Amniotic epithelial cell (primary cell): ENCODE results near the gene TMA16.
"Not testable (repeated sequence)": the region's sequence is repeated elsewhere in the genome, so short reads cannot be mapped to it uniquely, and the experiment has no call there.

Experiments
- DNase-seq: peaks from one replicate; pipeline ENCODE4 v3.0.0-alpha.2; 2010; ENCODE audit warnings: low read depth

The TMA16 gene

DNA sequence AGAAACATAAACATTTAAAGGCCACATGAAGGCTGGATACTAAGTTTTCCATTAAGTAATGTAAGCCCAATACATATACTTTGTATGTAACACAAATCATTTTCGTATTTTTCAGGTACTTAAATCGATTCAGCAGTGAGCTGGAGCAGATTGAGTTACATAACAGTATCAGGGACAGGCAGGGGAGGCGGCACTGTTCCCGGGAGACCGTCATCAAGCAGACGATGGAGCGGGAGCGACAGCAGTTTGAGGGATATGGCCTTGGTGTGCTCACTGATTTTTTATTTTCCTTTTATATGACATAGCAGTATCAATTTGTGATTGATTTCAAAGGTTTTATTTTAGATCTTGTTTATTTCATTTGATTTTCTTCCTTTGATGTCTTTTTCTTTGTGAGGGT, 20.7 kb downstream of the TMA16 start:
- DNase-seq: no peak

DNA sequence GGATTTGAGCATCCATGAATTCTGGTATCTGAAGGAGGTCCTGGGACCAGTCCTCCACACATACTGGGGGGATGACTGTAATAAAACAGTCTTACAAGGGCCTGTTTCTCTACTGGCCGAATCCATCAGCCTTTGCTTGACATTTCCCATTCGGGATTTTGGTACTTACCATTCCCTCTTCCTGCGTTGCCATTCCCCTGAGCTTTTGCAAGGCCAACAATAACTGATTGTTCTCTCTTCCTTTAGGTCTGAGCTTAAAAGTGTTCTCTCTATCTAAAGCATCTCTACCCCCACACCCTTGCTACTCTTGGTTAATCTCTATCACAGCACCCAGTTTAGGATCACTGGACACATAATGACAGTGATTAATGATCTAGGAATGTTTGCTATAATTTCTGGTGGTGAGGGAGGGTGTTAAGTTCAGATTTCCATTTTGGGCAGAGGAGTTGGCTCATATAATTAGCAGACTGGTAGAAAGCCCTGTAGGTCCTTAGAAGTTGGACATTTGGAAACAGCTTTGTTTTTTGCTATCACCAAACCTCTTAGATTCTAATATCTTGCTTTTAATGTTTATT, 29.4 kb downstream of the TMA16 start:
- no peak for DNase-seq

DNA sequence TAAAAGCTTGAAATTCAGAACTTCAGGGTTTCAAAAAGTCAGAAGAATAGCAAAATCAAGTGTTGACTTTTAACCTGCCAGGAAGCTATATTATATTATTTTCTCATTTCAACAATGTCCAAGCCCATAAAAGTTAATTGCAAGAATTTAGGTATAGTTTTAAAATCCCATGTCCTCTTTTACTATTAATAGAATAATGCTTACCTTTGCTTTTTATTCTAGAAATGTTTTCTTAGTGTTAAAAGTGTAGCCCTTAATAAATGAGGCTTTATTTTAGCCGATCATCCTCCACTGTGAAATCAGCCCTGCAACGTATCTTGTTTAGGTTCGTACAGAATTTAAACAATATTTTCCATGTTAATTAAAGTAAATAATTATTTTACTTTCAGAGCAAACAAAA, 31.5 kb downstream of the TMA16 start:
- no peak for DNase-seq

- DNase-seq: no peak
Observed at GRCh38 chr4:163527172-163527571, 32.7 kb downstream of the TMA16 start.

- DNase-seq: no peak
Observed at GRCh38 chr4:163528653-163529052, 34.2 kb downstream of the TMA16 start.

DNA sequence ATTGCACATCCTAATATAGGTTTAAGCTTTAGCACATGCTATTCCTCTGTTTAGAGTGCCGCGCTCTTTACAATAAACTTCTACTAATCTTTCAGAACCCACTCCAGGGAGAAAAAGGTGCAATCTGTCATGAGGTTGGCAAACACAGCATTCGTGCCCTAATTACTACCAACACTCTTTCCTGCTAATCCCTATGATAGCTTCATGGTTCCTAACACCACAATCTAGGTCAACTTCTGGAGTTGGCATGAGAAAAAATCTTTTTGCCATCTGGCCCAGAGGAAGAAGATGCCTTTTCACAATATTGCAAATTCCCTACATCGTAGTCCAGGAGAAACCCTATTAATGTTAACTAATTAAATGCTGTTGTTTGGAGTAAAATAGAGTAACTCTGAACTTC, 39.6 kb downstream of the TMA16 start:
- DNase-seq: no peak

- no peak for DNase-seq
Observed at GRCh38 chr4:163535657-163536056, 41.2 kb downstream of the TMA16 start.

DNA sequence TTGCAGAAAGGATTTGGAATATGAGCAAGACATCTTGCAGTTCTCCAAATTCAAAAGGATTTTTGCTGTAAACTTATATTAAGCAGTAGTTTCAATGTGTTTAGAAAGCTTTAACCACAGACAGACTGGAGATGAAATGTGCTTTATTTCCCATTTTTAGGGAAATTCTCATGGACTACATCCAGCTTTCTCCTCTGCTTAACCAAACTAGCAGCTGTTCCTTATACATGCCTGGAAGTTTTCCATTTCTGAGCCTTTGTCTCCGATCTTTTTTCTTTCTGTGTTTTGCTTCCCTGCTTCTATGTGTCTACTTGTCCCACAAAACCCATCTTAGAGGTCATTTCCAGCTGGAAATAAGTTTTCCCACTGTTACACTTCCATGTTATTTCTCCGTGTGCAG, 41.6 kb downstream of the TMA16 start:
- DNase-seq: no peak

DNA sequence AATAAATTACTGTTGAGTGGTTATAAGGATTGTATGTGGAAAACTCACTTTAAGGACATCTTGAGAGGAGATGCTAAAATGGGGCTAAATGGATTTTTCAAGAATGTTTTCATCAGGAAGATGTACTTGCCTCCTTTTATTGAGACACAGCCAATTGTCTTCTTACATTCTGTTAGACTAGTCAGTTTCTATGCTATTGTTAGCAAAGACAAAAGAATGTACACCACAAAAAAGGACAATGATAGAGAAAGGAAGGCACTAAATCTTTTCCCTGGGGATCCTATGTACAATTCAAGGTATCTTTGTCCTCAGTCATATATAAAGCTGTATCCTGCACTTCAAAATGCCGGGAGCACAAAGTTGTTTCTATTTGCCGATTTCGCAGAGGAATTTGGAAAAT, 42.6 kb downstream of the TMA16 start:
- DNase-seq: no peak

DNA sequence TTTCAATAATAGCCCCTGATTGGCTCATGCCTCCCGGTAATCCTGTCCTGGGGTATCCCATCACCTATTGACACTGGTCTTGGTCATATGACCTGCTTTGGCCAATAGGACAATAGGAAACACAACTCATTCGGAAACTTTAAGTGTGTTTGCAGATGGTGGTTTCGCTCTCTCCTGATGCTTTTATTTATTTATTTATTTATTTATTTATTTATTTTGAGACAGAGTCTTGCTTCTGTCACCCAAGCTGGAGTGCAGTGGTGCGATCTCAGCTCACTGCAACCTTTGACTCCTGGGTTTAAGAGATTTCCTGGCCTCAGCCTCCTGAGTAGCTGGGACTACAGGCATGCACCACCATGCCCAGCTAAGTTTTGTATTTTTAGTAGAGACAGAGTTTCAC, 44.3 kb downstream of the TMA16 start:
- not testable (repeated sequence) for DNase-seq

- DNase-seq: no peak
Observed at GRCh38 chr4:163540448-163540847, 46.0 kb downstream of the TMA16 start.

DNA sequence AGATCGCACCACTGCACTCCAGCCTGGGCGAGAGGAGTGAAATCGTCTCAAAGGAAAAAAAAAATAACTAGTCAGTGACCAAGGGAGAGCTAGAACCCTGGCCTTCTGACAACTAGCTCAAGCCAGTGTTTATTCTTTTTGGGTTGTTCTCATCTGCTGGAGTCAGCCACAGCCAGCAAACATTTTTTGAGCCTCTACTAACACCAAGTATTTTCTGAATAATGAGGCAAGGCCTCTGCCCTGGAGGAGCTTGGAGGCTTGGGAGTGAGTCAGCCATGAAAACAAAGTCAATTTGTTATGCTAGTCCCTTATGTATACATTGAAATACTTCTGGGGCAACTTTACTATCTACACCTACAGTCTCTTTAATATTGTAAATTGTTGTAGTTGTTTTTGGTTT, 46.5 kb downstream of the TMA16 start:
- peak; percentile 67 for DNase-seq

- DNase-seq: peak; percentile 63
Observed at GRCh38 chr4:163542275-163542674, 47.8 kb downstream of the TMA16 start.

GRCh38 chr4:163544407-163545038, 50.0 kb downstream of the TMA16 start:
- peak; percentile 29 for DNase-seq

DNA sequence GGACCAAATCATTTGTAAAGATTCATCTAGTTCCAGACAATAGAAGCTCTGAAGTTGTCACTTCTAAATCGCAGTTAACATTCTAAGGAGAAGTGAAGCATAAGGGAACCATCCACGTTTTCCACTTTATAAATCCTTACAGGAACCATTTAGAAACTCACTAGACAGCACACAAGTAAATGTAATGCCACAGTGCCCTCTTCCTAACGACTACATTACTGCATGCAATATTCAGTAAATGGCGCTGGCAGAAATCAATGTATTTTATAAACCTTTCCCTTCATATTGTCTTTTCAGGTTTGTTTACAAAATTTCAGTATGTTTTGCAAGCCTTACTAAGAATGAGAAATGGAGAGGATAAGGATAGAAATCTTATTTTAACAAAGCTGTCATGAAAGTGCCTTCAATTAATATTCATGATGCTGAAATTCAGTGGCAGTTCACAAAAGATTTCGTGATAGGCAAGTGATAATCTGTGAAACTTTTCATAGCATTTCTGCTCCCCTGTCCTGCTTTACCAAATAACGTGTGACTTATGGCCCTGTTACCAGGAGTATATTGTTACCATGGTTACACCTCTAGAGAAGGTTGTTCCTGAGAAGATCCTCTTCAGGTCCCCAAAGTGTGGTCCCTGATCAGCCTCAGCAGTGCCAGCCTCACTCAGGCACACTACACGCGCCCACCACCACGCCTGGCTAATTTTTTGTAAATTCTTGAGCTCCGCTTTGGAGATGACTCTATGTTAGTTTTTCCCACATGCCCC, 54.2 kb downstream of the TMA16 start:
- peak; percentile 60 for DNase-seq

DNA sequence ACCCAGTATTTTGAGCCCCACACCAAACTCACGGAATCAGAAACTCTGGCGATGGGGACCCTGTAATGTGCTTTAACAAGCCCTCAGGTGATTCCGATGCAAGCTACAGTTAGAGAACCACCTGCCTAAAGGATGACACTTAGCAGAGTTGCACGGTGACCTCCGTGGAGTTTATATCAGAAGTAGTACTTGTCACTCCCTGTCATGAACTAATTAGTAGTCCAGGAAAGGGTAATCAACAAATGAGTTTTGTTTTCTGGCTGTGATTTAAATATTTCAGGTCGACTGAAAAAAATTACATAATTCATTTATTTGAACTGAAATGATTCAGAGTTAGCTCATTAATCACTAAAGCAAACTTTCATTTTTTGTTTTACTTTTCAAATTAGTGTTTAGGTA, 56.4 kb downstream of the TMA16 start:
- no peak for DNase-seq

DNA sequence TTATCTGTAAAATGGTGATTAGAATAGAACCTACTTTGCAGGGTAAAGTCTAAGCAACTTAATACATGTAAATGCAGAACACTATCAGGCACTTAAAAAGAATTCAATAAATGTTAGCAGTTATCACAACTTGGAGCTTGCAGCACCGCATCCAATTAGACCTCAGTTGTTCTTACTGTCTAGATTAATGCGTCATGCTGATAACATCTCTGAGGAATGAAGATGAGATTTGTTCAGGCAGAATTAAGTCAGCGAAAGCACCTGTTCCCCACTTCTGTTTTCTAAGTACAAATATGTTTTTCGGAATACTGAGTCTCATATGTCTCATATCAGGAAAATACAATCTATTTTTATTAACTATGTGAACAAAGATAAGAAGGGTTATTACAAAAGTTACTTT, 58.7 kb downstream of the TMA16 start:
- DNase-seq: no peak

GRCh38 chr4:163554870-163555465, 60.5 kb downstream of the TMA16 start:
- DNase-seq: peak; percentile 23

GRCh38 chr4:163556177-163556576, 61.7 kb downstream of the TMA16 start:
- DNase-seq: peak; percentile 13

DNA sequence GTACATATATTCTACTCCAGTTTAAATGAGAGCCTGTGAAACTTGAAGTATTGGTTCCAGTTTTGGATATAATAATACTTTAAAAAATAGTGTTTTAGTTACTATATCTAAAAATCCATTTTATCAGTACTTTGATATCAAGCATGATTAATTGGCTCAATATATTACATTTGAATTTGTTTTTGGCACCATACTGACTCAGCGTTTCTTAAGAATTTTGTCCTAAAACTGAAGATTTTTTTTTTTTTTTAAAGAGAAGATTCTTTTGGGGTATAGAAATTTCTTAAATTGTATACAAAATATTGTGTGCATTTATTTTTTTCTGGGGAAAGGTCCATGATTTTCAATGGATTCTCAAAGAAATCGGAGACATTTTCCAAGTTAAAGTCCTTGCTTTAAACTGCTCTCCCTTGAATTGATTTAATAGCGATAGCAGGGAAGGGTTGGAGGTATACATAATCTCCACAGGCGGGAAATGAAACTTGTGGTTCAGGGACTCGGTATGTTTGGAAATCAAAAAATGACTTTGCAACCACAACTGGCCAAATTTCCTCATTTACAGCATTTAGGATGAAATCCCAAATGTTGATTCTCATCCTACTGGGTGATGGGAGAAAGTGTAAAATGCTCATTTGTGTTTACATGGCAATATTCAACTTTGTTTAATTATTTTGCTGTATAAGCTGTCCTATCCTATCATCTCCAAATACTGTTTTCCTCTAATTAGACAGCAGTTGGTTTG, 62.3 kb downstream of the TMA16 start:
- no peak for DNase-seq

- DNase-seq: peak; percentile 35
Observed at GRCh38 chr4:163558539-163559044, 64.1 kb downstream of the TMA16 start.

GRCh38 chr4:163562496-163562895, 68.0 kb downstream of the TMA16 start:
- DNase-seq: no peak
